ENCODE results near the gene TSGA10IP. TPM values are rescaled to one million over a fixed set of nuclear protein-coding genes. Genes with fewer than 3 reads are reported as not detected.

The TSGA10IP gene
- total and polyA plus RNA-seq, 2 experiments from 2014 or later, result not detected

DNA sequence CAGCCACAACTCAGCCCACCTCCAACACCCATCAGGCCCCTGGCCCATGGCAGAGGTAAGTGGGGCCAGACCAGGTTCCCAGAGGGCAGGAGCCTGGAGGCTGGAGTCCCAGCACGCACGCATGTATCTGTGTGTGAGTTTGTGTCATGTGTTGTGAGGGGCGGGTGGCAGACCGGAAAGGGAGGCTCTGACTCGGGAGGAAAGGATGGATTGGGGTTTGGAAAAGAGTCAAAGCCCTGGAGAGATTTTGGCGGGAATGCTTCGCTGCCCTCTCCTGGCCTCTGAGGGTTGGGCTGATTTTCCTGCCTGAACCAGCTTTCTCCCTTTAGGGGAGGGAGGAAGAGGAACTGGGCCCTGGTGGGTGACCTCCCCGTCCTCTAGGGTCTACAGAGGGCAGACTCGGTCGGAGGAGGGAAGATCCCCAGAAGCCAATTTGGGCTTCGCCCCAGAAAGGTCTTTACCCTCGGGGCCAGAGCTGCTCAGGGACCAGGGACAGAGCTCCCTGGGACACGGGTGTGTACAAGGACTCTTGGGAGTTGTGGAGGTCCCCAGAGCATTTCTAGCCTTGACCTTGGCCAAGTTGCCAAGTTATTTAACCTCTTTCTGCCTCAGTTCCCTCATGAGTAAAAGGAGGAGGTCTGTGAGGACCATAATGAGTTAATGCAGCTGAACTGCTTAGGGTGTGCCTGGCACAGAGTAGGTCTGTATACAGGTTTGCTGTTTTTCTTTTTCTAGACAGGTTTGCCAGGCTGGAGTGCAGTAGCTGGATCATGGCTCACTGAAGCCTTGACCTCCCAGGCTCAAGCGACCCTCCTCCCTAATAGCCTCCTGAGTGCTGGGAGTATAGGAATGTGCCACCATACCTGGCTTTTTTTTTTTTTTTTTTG lies 33.4 kb upstream of the TSGA10IP start:
- Histone ChIP-seq H3K36me3 (ENCODE audit: low read depth) (no peaks in the 10 kb centered on the region), H3K9me2 (ENCODE audit: insufficient read depth) (no peaks in the 10 kb centered on the region), H3K79me2 (ENCODE audit: insufficient read depth) (peaks cover 12% of the 10 kb centered on the region), H3K4me3 (peak overlapping the region; percentile 27; the same call in 1 of the 2 replicates), H3K27ac (peak overlapping the region; percentile 99), H3K4me2 (ENCODE audit: unreplicated experiment) (peak overlapping the region; percentile 59), H2AFZ (0 out of 2 replicates have a peak overlapping the region, but pooled peaks have one; percentile 6), H3K9me3 (ENCODE audit: low read depth) (no peaks in the 10 kb centered on the region), H3K27me3 (replicated peaks; ENCODE audit: insufficient read depth) (no peaks in the 10 kb centered on the region), H3K4me1 (ENCODE audit: insufficient read depth) (peaks cover 59% of the 10 kb centered on the region), H3K9ac (peak overlapping the region; percentile 76), H4K20me1 (ENCODE audit: insufficient read depth) (no peaks in the 10 kb centered on the region), H3F3A (ENCODE audit: insufficient read depth) (peaks cover 50% of the 10 kb centered on the region)
- DNase-seq, result peak; percentile 95
- no peak for TF ChIP-seq EZH2phosphoT487 (IDR thresholded peaks at IDR 0.05; ENCODE audit: insufficient read depth, low read depth)
- TF ChIP-seq EZH2 (IDR thresholded peaks at IDR 0.05; ENCODE audit: insufficient read depth, poor library complexity, severe bottlenecking), result no peak
- 9 to 12% methylated on average over 13 to 14 of the region's 14 CpGs for WGBS, 2 experiments (ENCODE audit: low coverage in 1 of 2, low lambda C conversion rate in 2 of 2, missing lambda C conversion rate in 2 of 2)
- in situ Hi-C loops (cut with MboI), result no loop called here

DNA sequence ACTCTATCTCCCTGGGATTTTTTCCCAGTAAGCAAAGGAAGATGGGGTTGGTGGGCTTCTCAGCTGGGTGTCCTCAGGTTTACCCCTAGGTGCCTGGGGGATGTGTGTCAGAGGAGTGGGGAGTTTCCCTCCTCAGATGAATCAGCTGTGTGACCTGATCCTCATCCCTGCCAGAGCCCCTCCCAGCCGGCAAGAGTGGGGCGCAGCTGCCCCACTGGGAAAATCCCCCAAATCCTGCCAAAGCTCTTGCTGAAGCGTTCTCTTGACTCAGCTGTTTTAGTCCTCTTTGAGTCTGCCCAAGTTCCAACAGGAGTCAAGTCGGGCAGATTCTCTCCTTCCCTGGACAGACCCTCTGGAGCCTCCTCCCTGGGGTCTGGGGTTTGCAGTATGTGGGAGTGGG lies 32.4 kb upstream of the TSGA10IP start:
- Histone ChIP-seq H3K4me3 (0 out of 2 replicates have a peak overlapping the region, but pooled peaks have one; percentile 7), H3K4me2 (ENCODE audit: unreplicated experiment) (peak overlapping the region; percentile 59), H2AFZ (no peak overlapping the region), H3K9me3 (ENCODE audit: low read depth) (no peaks in the 10 kb centered on the region), H3K36me3 (ENCODE audit: low read depth) (no peaks in the 10 kb centered on the region), H3K79me2 (ENCODE audit: insufficient read depth) (peaks cover 21% of the 10 kb centered on the region), H3K27me3 (replicated peaks; ENCODE audit: insufficient read depth) (no peaks in the 10 kb centered on the region), H3K27ac (peak overlapping the region; percentile 99), H3F3A (ENCODE audit: insufficient read depth) (peaks cover 58% of the 10 kb centered on the region), H3K4me1 (ENCODE audit: insufficient read depth) (peaks cover 66% of the 10 kb centered on the region), H3K9ac (peak overlapping the region; percentile 76), H3K9me2 (ENCODE audit: insufficient read depth) (no peaks in the 10 kb centered on the region), H4K20me1 (ENCODE audit: insufficient read depth) (no peaks in the 10 kb centered on the region)
- in situ Hi-C loops (cut with MboI), result no loop called here
- 0 to 11% methylated on average over 4 of the region's 4 CpGs for WGBS, 2 experiments (ENCODE audit: low coverage in 1 of 2, low lambda C conversion rate in 2 of 2, missing lambda C conversion rate in 2 of 2)
- TF ChIP-seq EZH2phosphoT487 (IDR thresholded peaks at IDR 0.05; ENCODE audit: insufficient read depth, low read depth), result no peak
- no peak for TF ChIP-seq EZH2 (IDR thresholded peaks at IDR 0.05; ENCODE audit: insufficient read depth, poor library complexity, severe bottlenecking)
- peak; percentile 88 for DNase-seq

DNA sequence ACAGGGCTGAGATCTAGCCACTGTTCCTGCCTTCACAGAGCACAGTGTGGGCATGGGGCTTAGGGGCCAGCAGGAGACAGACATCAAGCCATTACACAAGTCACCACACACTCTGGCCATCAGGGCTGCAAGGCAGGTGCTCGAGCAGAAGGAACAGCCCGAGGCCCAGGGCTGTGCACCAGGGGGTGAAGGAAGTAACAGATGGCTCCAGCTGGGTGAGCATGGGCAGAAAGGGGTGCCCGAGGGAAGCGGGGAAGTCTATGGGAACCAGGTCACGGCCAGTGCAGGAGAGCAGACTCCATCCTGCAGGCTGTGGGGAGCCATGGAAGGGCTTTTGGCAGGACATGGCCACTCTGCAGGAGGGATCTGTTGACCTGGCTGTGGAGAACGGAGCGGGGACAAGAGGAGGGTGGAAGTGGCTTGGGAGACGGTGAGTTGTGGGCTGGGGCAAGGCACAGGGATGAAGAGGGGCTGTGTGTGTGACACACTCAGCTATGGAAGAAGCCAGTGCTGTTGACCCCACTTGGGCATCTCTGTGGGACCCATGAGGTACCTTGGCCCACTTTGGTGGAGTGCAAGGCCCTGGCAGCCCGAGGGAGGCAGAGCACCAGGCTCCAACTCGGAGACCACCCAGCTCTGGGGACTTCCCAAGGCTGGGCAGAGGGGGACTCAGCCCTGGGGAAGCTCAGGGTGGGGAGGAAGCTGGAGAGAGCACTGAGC lies 30.0 kb upstream of the TSGA10IP start:
- Histone ChIP-seq H3K9ac (peak overlapping the region; percentile 81), H3K27me3 (replicated peaks; ENCODE audit: insufficient read depth) (no peaks in the 10 kb centered on the region), H4K20me1 (ENCODE audit: insufficient read depth) (no peaks in the 10 kb centered on the region), H3K9me2 (ENCODE audit: insufficient read depth) (no peaks in the 10 kb centered on the region), H3K27ac (peak overlapping the region; percentile 99), H3K4me3 (peak overlapping the region; percentile 83), H3K9me3 (ENCODE audit: low read depth) (no peaks in the 10 kb centered on the region), H3K4me2 (ENCODE audit: unreplicated experiment) (peak overlapping the region; percentile 76), H3K36me3 (ENCODE audit: low read depth) (no peaks in the 10 kb centered on the region), H3F3A (ENCODE audit: insufficient read depth) (peaks cover 65% of the 10 kb centered on the region), H2AFZ (no peak overlapping the region), H3K4me1 (ENCODE audit: insufficient read depth) (peaks cover 70% of the 10 kb centered on the region), H3K79me2 (ENCODE audit: insufficient read depth) (peaks cover 39% of the 10 kb centered on the region)
- peak; percentile 55 for DNase-seq
- in situ Hi-C loops (cut with MboI), result no loop called here
- WGBS, 2 experiments (ENCODE audit: low coverage in 1 of 2, low lambda C conversion rate in 2 of 2, missing lambda C conversion rate in 2 of 2), result 22 to 29% methylated on average over 9 to 10 of the region's 10 CpGs
- TF ChIP-seq EZH2phosphoT487 (IDR thresholded peaks at IDR 0.05; ENCODE audit: insufficient read depth, low read depth) (no peak), EZH2 (IDR thresholded peaks at IDR 0.05; ENCODE audit: insufficient read depth, poor library complexity, severe bottlenecking) (no peak)

DNA sequence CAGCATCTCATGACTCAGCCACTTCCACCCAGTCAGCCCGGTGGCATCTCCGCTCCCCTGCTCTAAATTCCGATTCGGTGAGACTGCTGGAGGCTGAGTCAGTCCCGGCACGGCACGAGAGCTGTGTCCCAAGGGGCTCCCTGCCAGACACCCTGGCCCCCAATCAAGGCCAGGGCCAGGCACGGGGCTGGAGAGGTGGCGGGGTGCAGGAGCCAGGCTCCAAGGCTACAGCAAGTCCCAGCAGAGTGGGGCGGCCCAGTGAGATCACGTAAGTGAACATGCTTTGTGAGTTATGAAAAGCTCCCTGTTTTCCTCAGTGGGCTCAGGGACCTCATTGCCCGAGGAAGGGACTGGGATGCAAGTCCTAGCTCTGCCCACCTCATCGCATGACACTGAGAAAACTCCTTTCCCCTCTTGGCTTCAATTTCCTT lies 29.4 kb upstream of the TSGA10IP start:
- in situ Hi-C loops (cut with MboI), result no loop called here
- H2AFZ ChIP-seq, result no peak overlapping the region
- peak overlapping the region; percentile 83 for H3K4me3 ChIP-seq

More for the DNA sequence above, 29.4 kb upstream of the TSGA10IP start:
- H3K27me3 ChIP-seq (replicated peaks; ENCODE audit: insufficient read depth), result no peaks in the 10 kb centered on the region
- H4K20me1 ChIP-seq (ENCODE audit: insufficient read depth), result no peaks in the 10 kb centered on the region
- WGBS, 2 experiments (ENCODE audit: low coverage in 1 of 2, low lambda C conversion rate in 2 of 2, missing lambda C conversion rate in 2 of 2), result 0 to 4% methylated on average over 12 to 13 of the region's 13 CpGs
- peak overlapping the region; percentile 96 for H3K9ac ChIP-seq
- peak; percentile 99 for DNase-seq
- H3K27ac ChIP-seq, result peak overlapping the region; percentile 99
- peak overlapping the region; percentile 87 for H3K4me2 ChIP-seq (ENCODE audit: unreplicated experiment)
- peaks cover 74% of the 10 kb centered on the region for H3K4me1 ChIP-seq (ENCODE audit: insufficient read depth)
- no peaks in the 10 kb centered on the region for H3K9me2 ChIP-seq (ENCODE audit: insufficient read depth)
- H3K36me3 ChIP-seq (ENCODE audit: low read depth), result no peaks in the 10 kb centered on the region
- H3K9me3 ChIP-seq (ENCODE audit: low read depth), result no peaks in the 10 kb centered on the region
- peaks cover 65% of the 10 kb centered on the region for H3F3A ChIP-seq (ENCODE audit: insufficient read depth)
- no peak for TF ChIP-seq EZH2phosphoT487 (IDR thresholded peaks at IDR 0.05; ENCODE audit: insufficient read depth, low read depth)
- no peak for TF ChIP-seq EZH2 (IDR thresholded peaks at IDR 0.05; ENCODE audit: insufficient read depth, poor library complexity, severe bottlenecking)
- H3K79me2 ChIP-seq (ENCODE audit: insufficient read depth), result peaks cover 45% of the 10 kb centered on the region

Measured in GM23248 (cell line).